GM21381 (cell line): ENCODE results near the gene RTF1.

Experiments
- ATAC-seq: cut with Tn5 transposase; IDR thresholded peaks from one replicate; pipeline ENCODE4 v1.9.1; 2021; ENCODE audit warnings: mild to moderate bottlenecking, moderate library complexity; ENCODE audit not compliant: unreplicated experiment

The RTF1 gene

DNA sequence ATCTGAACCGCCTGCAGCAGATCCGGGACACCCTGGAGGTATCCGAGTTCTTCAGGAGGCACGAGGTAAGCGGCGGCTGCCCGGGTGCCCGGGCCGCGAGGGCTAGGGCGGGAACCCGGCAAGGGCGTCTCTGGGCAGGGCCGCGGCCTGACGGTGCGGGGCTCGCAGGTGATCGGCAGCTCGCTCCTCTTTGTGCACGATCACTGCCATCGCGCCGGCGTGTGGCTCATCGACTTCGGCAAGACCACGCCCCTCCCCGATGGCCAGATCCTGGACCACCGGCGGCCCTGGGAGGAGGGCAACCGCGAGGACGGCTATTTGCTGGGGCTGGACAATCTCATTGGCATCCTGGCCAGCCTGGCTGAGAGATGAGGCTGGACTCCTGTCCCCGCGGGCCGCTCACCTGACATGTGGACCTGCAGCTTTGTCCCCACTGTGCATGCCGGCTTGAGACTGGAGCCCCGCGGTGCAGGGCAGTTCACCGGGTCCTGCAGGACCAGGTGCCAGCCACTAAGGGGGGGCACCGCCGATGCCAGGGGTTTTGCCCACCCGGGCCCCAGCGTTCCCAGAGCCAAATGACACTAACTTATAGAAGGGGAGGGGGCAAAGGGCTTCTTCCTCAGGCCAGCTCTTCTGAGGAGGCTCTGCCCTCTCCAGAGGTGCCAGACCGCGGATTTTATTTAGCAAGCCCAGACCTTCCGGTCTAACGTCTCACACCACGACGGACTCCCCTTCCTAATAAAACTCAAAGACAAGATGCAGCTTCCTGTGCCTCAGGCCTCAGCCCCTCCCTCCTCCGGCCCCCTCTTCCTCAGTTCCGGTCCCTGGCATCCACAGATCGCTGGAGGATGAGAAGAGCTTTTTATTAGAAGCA lies 86.1 kb downstream of the RTF1 start:
- ATAC-seq, result no peak

DNA sequence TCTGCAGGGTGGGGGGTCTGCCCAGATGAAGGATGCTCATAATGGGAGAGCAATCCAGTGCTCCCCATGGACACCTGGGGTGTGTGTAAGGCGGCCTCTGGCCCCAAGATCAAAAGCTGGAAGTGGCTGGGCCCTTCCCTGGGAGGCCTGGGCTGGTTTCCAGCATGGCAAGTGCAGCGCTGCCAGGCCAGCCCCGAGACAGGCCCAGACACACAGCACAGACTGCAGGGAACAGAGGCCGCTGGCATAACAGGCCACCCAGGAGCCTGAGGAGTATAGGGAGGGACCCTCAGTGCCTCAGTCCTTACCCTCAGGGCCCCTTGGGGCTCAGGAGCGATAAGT lies 86.7 kb downstream of the RTF1 start:
- no peak for ATAC-seq

DNA sequence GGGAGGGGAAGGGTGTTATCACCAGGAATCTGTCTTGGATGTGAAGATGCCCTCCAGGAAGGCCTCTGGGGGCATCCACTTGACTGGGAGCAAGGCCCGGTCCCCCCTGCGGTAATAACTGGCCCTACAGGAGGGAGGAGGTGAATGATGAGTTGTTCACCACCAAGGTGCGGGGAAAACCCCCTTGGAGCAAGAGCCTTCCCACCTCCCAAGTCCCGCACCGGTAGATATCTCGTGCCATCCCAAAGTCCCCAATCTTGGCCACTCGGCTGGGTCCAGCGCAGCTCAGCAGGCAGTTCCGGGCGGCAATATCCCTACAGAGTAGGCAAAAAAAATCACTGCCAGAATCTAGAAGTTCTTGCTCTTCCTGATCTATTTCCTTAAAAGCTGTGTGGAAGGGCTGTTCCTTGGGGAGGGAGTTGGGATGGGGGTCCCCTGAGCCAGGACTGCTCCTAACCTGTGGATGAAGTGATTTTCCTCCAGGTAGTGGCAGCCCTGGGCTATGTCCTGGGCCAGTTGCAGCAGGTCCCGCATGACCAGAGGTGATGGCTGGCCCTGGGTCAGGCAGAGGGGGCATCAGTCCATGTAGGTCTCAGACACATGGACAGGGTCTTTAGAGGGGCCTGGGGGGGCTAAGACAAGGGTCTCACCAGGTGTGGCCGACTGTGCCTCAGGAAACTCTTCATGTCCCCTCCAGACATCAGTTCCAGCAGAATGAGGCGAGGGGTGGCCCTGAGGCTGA lies 88.0 kb downstream of the RTF1 start:
- no peak for ATAC-seq

DNA sequence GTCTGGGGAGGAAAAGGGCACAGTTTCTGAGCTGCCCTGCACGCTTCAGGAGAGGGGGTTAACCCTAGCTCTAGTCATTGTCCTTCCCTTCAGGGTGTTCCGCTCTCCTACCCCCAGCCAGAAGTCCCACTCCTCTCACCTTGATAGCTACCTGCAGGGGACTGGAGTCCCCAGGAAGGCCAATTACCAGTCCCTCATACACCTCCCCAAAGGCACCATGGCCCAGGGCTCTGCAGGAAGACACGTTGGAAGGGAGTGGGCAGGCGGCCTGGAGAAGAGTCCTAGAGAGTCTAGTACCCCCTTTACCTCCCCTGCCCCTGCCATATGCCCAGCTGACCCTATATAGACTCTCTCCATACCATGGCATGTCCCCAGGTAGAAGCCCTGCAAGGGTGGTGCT lies 88.9 kb downstream of the RTF1 start:
- no peak for ATAC-seq

DNA sequence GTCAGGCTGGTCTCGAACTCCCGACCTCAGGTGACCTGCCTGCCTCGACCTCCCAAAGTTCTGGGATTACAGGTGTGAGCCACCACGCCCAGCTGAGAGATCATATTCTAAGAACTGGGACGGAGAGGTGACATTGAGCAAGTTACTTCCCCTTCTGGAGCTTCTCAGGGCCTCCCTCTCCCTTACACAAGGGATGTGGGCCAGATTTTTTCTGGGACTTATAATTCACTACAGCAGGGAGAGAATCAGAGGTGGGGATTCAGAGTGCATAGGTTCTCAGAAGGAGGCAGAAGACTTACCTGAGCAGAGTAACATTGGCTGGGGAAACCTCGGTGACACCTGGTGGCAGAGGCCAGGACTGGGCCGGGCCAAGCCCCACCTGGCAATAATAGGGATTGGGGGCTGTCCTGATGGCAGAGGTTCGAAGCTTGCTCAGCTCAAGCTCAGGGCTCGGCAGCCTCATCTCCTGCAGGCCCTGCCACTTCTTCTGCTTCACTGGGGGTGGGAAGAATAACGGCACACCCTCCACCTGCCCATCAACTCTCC lies 90.0 kb downstream of the RTF1 start:
- ATAC-seq, result no peak

DNA sequence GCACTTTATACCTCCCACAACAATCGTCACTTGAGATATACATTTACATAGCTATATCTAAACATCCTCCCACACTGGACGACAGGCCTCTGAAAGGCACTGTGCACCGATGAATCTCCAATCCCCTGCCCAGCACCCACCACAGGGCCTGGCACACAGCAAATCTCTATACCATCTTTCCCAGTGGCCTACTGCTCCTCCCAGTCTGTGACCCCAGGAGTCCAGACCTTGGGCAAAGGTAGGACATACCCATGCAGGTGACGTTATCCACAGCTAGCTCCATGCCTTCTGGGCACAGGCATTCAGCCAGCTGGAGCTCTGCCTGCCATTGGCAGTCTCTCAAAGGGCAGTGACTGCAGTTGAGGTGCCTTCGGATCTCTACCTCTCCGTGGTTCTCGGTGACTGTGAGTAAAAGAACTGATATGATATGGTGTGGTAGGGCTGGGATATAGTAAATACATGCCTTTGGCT lies 91.0 kb downstream of the RTF1 start:
- ATAC-seq, result no peak

DNA sequence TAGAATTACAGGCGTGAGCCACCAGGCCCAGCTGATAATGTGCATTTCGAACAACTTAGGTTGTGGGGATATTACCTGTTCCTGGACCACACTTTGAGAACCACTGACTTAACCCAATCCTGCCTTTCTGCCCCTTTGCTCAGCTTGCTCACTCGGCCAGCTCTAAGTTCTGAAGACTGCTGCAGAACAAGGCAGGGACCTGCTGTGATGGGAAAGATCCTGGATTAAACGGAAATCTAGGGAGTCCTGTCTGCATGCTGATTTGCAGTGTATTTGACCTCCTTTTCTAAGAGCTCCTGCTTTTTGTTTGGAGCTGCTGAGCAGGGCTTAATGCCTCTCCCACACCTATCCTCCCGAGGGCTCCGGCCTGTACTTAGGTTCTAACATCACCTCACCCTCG lies 93.8 kb downstream of the RTF1 start:
- ATAC-seq, result no peak

DNA sequence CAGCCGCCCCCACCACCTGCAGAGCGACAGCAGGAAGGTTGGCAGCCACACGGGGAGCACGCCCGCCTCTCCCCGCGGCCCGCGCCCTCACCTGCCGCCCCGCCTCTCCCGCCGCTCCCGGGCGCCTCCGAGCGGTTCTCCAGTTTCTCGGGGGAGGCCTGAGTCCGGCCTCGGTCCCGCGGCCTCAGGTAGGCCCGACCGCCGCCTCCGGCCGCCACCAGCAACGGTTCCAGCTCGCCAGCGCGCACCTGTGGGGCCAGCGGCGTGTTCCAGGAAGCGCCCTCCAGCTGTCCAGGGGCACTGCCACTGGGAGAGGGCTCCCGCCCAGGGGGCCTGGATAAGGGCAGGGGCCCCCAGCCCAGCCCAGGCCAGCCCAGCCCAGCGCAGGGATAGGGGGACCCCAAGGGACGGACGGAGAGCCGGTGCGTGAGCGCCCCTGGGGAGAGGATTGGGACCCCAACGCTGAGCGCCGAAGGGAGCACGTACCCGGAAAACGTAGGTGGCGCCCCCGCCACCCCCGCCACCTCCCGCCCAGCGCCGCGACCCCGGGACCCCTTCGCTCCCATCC lies 94.5 kb downstream of the RTF1 start:
- no peak for ATAC-seq

DNA sequence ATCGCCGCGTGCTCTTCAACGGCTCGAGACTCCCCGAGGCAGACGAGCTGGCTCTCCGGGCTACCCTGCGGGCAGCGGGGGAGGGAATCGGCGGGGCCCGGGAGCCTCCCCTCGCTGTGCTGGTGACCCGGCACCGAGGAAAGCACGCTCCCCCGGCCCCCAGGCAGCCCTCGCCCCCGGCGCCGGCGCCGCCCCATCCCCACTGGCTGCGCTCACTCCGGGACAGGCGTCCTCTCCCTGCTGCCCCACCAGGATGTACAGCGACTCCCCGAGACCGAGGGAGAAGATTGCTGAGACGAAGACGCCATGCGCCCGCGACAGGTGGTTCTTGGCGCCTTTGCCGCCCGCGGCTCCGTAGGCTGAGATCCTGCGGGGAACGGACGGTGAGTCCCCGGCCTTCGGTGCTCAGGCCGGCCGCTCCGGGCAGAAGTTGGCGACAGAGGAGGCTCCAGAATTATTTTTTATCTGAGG lies 95.0 kb downstream of the RTF1 start:
- no peak for ATAC-seq

DNA sequence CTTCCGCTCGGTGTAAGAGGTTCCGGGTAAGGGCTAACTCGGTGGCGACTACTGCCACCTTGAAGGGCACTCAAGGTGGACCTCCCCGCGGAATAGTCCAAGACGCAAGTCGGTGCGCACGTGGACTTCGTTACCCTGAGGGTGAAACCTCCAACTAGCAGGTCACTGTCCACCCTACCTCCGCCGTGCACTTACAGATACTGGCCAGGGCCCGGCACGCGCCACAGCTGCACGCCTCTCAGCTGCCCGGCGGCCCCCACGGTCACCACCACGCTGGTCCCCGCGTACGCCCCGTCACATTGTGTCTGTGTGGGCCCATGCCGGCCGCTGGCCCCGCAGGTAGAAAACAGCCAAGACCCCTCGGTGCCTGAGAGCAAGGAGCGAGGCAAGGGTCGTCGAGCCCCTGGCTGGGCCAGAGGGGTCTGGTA lies 95.6 kb downstream of the RTF1 start:
- ATAC-seq, result no peak

DNA sequence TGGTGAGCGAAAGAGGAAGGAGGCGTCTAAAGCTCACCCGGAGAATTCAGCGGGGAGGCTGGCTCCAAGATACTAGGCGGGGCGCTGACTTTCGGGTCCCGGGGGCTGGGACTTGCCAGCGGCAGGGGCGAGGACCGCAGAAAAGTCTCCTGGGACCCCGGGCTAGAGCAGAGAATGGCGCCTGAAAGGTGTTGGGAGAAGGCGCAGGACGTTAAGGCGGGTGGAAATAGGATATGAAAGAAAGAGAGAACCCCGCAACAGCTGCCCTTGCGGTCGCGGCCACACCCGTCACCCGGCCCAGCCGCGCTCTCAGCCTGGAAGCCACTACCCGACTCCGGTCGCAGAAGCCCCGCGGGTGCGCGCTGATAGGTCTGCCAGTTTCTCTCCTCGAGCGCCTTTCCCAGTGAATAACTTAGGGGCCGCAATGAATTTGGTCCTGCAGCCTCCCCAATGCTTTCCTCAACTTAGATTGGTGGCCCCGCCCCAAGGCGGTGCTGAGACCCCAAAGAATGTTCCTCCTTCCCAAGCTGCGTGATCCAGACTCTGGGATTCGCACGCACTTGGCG lies 96.1 kb downstream of the RTF1 start:
- ATAC-seq, result no peak

DNA sequence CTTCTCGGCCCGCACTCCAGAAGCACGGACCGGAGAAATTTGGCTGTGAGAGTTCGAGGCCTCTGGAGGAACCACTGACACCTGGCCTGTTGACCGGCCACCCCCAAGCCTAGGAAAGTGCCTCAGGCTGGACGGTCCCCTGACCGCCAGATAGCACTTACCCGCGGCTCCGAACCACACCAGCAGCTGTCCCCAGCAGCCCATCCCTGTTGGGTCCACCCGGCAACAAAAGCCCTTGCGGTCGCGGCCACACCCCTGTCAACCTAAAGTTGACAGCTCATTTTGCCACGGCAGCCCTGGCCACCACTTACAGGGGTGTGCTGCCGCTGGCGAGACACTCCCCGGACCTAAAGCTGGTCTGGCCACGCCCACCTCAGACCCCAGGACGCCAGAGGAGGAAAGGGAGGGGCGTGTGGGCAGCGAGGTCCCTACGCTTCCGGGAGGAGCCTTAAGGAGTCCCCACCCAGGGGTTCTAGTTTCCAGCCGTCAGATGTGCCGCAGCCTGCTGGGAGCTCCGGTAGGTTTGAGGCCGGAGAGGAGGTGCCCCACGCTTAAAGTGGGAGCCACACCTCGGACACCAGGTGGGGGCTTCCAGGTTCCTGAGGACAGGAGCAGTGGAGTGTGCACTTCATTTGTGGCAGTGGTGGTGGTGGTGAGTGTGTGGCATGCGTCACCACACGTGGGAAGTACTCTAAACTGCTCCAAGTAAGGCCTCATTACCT lies 96.8 kb downstream of the RTF1 start, which contains the start of gene LTK:
TSS of gene LTK (minus strand) at position 322 of the 722 bp plus-strand sequence. CDS start at position 204, 118 bp downstream.
- no peak for ATAC-seq

DNA sequence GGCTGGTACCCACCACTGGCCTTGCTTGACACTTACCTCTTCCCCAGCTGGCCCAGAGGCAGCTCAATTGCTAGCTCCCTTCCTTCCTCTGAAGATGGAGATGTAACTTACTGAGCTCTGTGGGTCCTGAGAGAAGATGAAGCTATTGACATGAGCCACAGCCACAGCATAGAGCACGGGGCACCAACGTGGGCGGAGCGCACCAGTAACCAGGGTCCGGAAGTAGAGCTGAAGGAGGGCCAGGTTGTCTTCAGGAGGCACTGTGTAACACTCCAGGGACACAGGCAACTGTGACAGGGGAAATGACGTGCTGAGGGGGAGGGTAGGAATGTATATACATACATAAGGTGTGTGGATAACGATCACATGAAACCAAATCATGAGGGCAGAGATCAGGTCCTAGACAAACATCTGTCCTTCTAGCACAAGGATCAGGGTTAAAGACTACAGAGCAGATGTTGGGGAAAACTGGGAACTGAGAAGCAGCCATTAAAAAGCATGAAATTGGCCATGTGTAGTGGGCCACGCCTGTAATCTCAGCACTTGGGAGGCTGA lies 101.1 kb downstream of the RTF1 start:
- ATAC-seq, result no peak

DNA sequence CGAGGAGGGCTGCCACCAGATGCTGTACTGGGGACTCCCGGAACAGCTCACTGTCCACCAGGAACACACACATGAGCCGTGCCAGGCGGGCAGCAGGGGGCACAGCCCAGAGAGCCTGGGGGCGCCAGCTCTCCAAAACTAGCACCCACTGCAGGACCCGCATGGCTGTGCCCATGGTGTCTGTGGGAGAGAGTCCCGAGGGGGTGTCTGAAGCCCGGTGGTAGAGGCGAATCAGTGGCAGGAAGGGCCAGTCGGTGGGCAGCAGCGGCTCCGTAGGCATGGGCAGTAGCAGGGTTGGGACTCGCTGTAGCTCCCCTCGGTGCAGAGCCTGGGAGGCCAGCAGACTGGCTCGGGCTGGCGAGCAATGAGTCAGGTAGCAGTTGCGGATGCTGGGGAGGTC lies 103.7 kb downstream of the RTF1 start:
- no peak for ATAC-seq

DNA sequence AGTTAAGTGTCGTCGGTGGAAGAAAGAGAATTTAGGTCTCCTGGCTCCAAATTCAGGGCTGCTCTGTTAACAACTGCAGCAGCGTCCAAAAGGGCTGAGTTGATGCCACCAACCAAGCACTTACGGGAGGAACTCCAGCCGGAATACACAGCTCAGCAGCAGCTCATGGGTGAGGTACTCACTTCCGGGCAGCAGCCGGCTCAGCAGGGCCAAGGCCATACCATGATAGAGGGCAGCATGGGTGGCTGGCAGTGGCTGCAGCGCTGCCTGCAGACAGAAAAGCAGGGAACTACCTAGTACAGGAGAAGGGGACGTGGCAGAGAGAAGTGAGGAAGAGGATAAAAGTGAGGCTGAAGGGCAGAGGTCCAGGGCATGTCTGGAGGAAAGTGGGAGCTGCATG lies 104.7 kb downstream of the RTF1 start:
- ATAC-seq, result no peak

DNA sequence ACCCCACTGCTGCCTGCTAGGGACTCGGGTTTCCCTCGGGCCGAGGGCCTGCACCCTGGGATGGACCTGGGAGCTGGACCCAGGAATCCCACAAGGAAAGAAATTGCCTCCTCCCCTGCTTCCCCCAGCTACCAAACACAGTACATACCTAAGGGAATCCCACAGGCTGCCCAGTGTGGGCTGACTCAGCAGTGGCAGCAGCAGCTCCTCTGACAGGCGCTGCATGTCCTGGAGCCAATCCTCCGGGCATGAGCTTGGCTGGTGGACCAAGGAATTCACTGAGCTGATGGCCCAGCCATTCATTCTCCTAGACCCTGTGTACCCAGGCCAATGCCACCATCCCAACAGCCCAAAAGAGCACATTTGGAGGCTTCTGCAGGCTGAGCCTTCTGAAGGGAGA lies 106.2 kb downstream of the RTF1 start:
- ATAC-seq, result no peak

DNA sequence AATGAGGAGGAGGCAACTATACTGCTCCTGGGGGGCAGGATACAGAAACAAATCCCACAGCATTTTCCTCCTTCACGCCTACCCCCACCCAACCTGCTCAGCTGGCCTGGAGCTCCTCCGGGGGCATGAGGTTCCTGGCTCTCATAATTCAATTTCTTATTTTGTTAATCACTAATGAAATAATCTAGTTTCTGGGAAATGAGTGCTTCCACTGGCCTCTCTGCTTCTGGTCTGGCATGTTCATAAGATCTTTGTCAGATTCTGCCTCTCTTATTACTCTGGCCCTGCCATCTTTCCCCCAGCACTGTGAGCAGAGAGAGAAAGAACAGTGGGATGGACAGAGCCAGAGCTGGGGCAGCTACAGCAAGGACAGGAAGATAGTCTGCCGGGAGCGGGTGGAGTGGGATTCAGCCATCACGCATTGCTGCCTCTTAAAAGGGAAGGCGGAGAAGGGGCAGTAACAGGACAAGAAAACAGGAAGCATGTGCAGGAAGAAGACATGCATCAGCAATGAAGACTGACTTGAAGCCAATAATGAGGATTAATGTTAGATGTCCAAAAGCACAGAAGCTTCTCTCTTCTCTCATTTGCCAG lies 113.6 kb downstream of the RTF1 start:
- no peak for ATAC-seq
